Gastrocnemius medialis (tissue), 4 donors: ENCODE data around the gene CTNNBL1. TPM values are rescaled to one million over a fixed set of nuclear protein-coding genes. Genes with fewer than 3 reads are reported as not detected.

Experiments used
- ATAC-seq, 2 donors: fragments of 150-250 bp; one replicate each; pipeline ENCODE4 v1.9.1; 2016
- DNase-seq, 2 donors: peaks; one replicate each; pipeline ENCODE4 v3.0.0-alpha.2; 2019
- H3K27ac ChIP-seq, 4 donors: fragments of 200-600 bp; sonication (generic); 1 replicate in 1 of 4; 2 replicates in 3 of 4; pipeline ENCODE4 v1.5.1; 2016 to 2018; ENCODE audit warnings: mild to moderate bottlenecking in 2 of 4, moderate library complexity in 1 of 4
- H3K27me3 ChIP-seq, 3 donors: fragments of 200-600 bp; sonication (generic) in 2 of 3; 1 replicate in 1 of 3; 2 replicates in 2 of 3; pipeline versions ENCODE4 v1.5.1 to v1.6.0; 2016 to 2019; ENCODE audit warnings: mild to moderate bottlenecking in 1 of 3, moderate library complexity in 1 of 3
- H3K36me3 ChIP-seq, 2 donors: fragments of 200-600 bp; sonication (generic) in 1 of 2; one replicate each; pipeline ENCODE4 v1.5.1; 2017 to 2018
- H3K4me1 ChIP-seq, 2 donors: fragments of 200-600 bp; sonication (generic) in 1 of 2; one replicate each; pipeline ENCODE4 v1.5.1; 2016 to 2017; ENCODE audit warnings: mild to moderate bottlenecking in 2 of 2
- H3K4me3 ChIP-seq, 4 donors: fragments of 200-600 bp; sonication (generic) in 3 of 4; 1 replicate in 1 of 4; 2 replicates in 3 of 4; pipeline ENCODE4 v1.5.1; 2016 to 2019; ENCODE audit warnings: mild to moderate bottlenecking in 2 of 4
- H3K9me3 ChIP-seq, 3 donors: fragments of 200-600 bp; sonication (generic) in 2 of 3; 1 replicate in 1 of 3; 2 replicates in 2 of 3; pipeline ENCODE4 v1.5.1; 2016 to 2019
- CTCF ChIP-seq, 5 experiments: fragments of 450-650 bp in 3 of 5; fragments of 200-600 bp in 2 of 5; sonication (generic) in 2 of 5; IDR thresholded peaks in 4 of 5; conservative IDR thresholded peaks in 1 of 5; 1 replicate in 4 of 5; 2 replicates in 1 of 5; pipeline ENCODE4 v1.5.1; 2016 to 2019; ENCODE audit warnings: antibody characterized with exemption in 5 of 5, mild to moderate bottlenecking in 3 of 5, moderate library complexity in 3 of 5
- POLR2A ChIP-seq, 2 donors: fragments of 450-650 bp; IDR thresholded peaks; one replicate each; pipeline ENCODE4 v1.6.1; 2017; ENCODE audit warnings: antibody characterized with exemption in 2 of 2, mild to moderate bottlenecking in 2 of 2, moderate library complexity in 2 of 2
- in situ Hi-C, 4 donors: fragments of 200-750 bp; cut with MboI; loops; one replicate each; pipeline versions ENCODE4 v1.15.0 to v1.8.0; 2017; ENCODE audit warnings: low sequenced_read_pairs in 4 of 4
- intact Hi-C: fragments of 100-400 bp; cut with DNase I; formaldehyde crosslinking; loops from one replicate; pipeline ENCODE4 v1.15.1; 2023; ENCODE audit warnings: low total_unique reads
- total RNA-seq, 4 donors: library from RNA; depleted of rRNA; stranded (reverse); fragments of >200 nt; gene quantifications; one replicate each; pipeline versions ENCODE4 v1.1.0 to v1.2.3, GENCODE V29; 2016

CTNNBL1 gene
- total RNA-seq, 4 donors from 2014 or later: 23.1 to 35.4 (median 30.3) TPM

- ATAC-seq (no peak), DNase-seq (no peak)
- TF ChIP-seq POLR2A (IDR thresholded peaks at IDR 0.05) (no peak), CTCF (IDR thresholded peaks at IDR 0.05 in 4 of 5, conservative IDR thresholded peaks at IDR 0.05 in 1 of 5) (no peak)
- peaks cover 0 to 22% of the 10 kb centered on the region in 2 donors for H3K36me3 ChIP-seq
- intact Hi-C loops: no loop called here
- no peaks in the 10 kb centered on the region for H3K27me3 ChIP-seq
- peaks cover 0 to 5% of the 10 kb centered on the region in 2 donors for H3K4me1 ChIP-seq
- in situ Hi-C loops: loop anchor here in 1 of 4 donors (25.0 kb wide), 1 partner anchor 223 kb away; no protein-coding TSS in a partner anchor
- no peak overlapping the region for H3K4me3 ChIP-seq
- H3K27ac ChIP-seq: no peak overlapping the region
- no peaks in the 10 kb centered on the region for H3K9me3 ChIP-seq
Measured at GRCh38 chr20:37764333-37764935, 70.6 kb downstream of the CTNNBL1 start.

- peaks cover 0 to 15% of the 10 kb centered on the region in 2 donors for H3K36me3 ChIP-seq
- H3K9me3 ChIP-seq: no peaks in the 10 kb centered on the region
- DNase-seq: no peak
- TF ChIP-seq CTCF (IDR thresholded peaks at IDR 0.05 in 4 of 5, conservative IDR thresholded peaks at IDR 0.05 in 1 of 5) (no peak), POLR2A (IDR thresholded peaks at IDR 0.05) (no peak)
- intact Hi-C loops (no loop called here), in situ Hi-C loops (loop anchor here in 1 of 4 donors (25.0 kb wide), 1 partner anchor 216 kb away; no protein-coding TSS in a partner anchor)
- H3K27me3 ChIP-seq: no peaks in the 10 kb centered on the region
- H3K4me1 ChIP-seq: peaks cover 22 to 30% of the 10 kb centered on the region in 2 donors
- no peak for ATAC-seq
- no peak overlapping the region for H3K27ac ChIP-seq
- H3K4me3 ChIP-seq: no peak overlapping the region
Measured at GRCh38 chr20:37770908-37771307, 77.1 kb downstream of the CTNNBL1 start.

DNA sequence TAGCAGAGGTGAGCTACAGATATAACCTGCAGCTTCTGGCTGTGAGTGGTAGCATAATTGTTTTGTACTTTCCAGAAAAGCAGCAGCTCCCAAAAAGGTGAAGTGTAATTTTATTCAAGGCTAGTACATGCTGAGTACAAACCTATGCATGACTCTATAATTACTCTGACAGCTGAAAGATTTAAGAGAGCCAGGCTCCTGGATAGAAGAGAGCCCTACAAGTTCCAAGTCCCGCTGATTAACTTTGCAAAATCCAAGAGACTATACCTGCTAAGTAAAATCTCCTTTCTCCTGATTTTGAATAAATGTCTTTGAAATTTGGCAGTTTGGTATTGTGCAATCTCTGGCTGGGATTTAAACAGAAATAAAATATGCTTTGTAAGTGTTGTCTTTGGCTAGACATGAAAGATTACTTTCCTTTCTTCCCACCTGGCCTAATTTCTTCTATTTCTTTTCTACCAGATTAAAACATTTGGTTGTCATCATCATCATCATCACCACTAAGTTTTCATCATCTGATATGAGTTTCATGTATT, 79.5 kb downstream of the CTNNBL1 start:
- Histone ChIP-seq H3K27ac (peak overlapping the region in 3 of 4 donors; percentile 36 to 49 (median 43)), H3K4me1 (peaks cover 29 to 40% of the 10 kb centered on the region in 2 donors), H3K4me3 (no peak overlapping the region), H3K9me3 (no peaks in the 10 kb centered on the region), H3K27me3 (no peaks in the 10 kb centered on the region), H3K36me3 (peaks cover 0 to 8% of the 10 kb centered on the region in 2 donors)
- DNase-seq: no peak
- TF ChIP-seq POLR2A (IDR thresholded peaks at IDR 0.05) (no peak), CTCF (IDR thresholded peaks at IDR 0.05 in 4 of 5, conservative IDR thresholded peaks at IDR 0.05 in 1 of 5) (no peak)
- intact Hi-C loops: no loop called here
- in situ Hi-C loops: loop anchor here in 1 of 4 donors (25.0 kb wide), 1 partner anchor 214 kb away; no protein-coding TSS in a partner anchor
- peak; percentile 89 to 91 for ATAC-seq

DNA sequence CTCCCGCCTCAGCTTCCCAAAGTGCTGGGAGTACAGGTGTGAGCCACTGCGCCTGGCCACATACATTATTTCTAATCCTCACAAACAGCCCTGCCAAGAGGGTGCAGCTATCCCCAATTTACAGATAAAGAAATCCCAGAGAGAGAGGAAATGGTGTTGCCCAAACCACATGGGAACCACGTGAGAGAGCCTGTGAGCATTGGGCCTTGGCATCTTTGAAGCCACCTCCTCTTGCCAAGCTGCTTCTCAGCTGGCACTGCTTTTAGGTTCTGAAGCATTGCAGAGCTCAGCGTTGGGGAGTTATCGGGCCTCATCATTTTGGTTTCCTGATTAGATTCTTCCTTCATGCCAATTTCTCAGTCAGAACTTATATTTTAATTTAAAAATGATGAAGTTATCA, 80.3 kb downstream of the CTNNBL1 start:
- in situ Hi-C loops: loop anchor here in 1 of 4 donors (25.0 kb wide), 1 partner anchor 213 kb away; no protein-coding TSS in a partner anchor
- Histone ChIP-seq H3K36me3 (peaks cover 0 to 4% of the 10 kb centered on the region in 2 donors), H3K4me3 (no peak overlapping the region), H3K9me3 (no peaks in the 10 kb centered on the region), H3K27ac (peak overlapping the region in 1 of 4 donors; percentile 39), H3K27me3 (no peaks in the 10 kb centered on the region), H3K4me1 (peaks cover 33 to 43% of the 10 kb centered on the region in 2 donors)
- ATAC-seq (peak in 1 of 2 donors; percentile 54), DNase-seq (peak; percentile 9 to 45)
- intact Hi-C loops: no loop called here
- TF ChIP-seq CTCF (IDR thresholded peaks at IDR 0.05 in 4 of 5, conservative IDR thresholded peaks at IDR 0.05 in 1 of 5): no peak
- no peak for TF ChIP-seq POLR2A (IDR thresholded peaks at IDR 0.05)
